HepG2 (cell line): ENCODE data around the gene COPS7A. TPM values are rescaled to one million over a fixed set of nuclear protein-coding genes. Genes with fewer than 3 reads are reported as not detected.

ENCODE experiments used
- ETV6 ChIP-seq: sonication (generic); formaldehyde crosslinking; conservative IDR thresholded peaks from 2 replicates; pipeline ENCODE4 v1.4.0; 2020; ENCODE audit warnings: missing genetic modification reagents
- KMT2A ChIP-seq: sonication (generic); formaldehyde crosslinking; IDR thresholded peaks from 2 replicates; pipeline ENCODE4 v1.4.0; 2020; ENCODE audit warnings: missing genetic modification reagents
- NFE2L2 ChIP-seq: fragments of 150-350 bp; IDR thresholded peaks from 2 replicates; pipeline ENCODE4 v1.6.1; 2014; ENCODE audit warnings: low read length
- NFRKB ChIP-seq: fragments of 450-650 bp; IDR thresholded peaks from 2 replicates; pipeline ENCODE4 v1.6.1; 2017
- SATB2 ChIP-seq: sonication (generic); formaldehyde crosslinking; IDR thresholded peaks from 2 replicates; pipeline ENCODE4 v1.5.0; 2020; ENCODE audit warnings: missing genetic modification reagents
- SMYD3 ChIP-seq: sonication (generic); formaldehyde crosslinking; IDR thresholded peaks from 2 replicates; pipeline ENCODE4 v1.8.1; 2023; ENCODE audit warnings: mild to moderate bottlenecking, missing genetic modification reagents
- SOX13 ChIP-seq, 3 experiments: fragments of 450-650 bp in 1 of 3; sonication (generic) in 1 of 3; formaldehyde crosslinking in 1 of 3; IDR thresholded peaks in 2 of 3; conservative IDR thresholded peaks in 1 of 3; 2 replicates each; pipeline versions ENCODE4 v1.5.0 to v1.6.1; 2016 to 2020; ENCODE audit warnings: antibody characterized with exemption in 1 of 3, mild to moderate bottlenecking in 1 of 3, missing compliant biosample characterization in 1 of 3, missing genetic modification reagents in 1 of 3, moderate library complexity in 1 of 3
- STAT5B ChIP-seq: sonication (generic); formaldehyde crosslinking; IDR thresholded peaks from 2 replicates; pipeline ENCODE4 v1.4.0; 2020; ENCODE audit warnings: missing genetic modification reagents
- TARDBP ChIP-seq: sonication (generic); formaldehyde crosslinking; IDR thresholded peaks from 2 replicates; pipeline ENCODE4 v1.8.0; 2022; ENCODE audit warnings: mild to moderate bottlenecking, missing genetic modification reagents
- TBX2 ChIP-seq: sonication (generic); formaldehyde crosslinking; IDR thresholded peaks from 2 replicates; pipeline ENCODE4 v1.5.0; 2020; ENCODE audit warnings: missing genetic modification reagents, mild to moderate bottlenecking, borderline replicate concordance
- ZBTB26 ChIP-seq: IDR thresholded peaks from 2 replicates; pipeline ENCODE4 v1.6.1; 2016; ENCODE audit warnings: missing compliant biosample characterization, missing genetic modification reagents, borderline replicate concordance
- ZFP90 ChIP-seq: sonication (generic); formaldehyde crosslinking; IDR thresholded peaks from 2 replicates; pipeline ENCODE4 v1.8.0; 2022; ENCODE audit warnings: missing genetic modification reagents, mild to moderate bottlenecking, inconsistent platforms, borderline replicate concordance
- ZNF329 ChIP-seq: sonication (generic); formaldehyde crosslinking; IDR thresholded peaks from 2 replicates; pipeline ENCODE4 v1.9.0; 2021; ENCODE audit warnings: low read depth, mild to moderate bottlenecking, missing genetic modification reagents
- ZNF350 ChIP-seq: sonication (generic); formaldehyde crosslinking; IDR thresholded peaks from 2 replicates; pipeline ENCODE4 v1.4.0; 2020; ENCODE audit warnings: mild to moderate bottlenecking, low read depth, missing genetic modification reagents, borderline replicate concordance
- ZNF629 ChIP-seq: sonication (generic); formaldehyde crosslinking; conservative IDR thresholded peaks from 2 replicates; pipeline ENCODE4 v1.5.0; 2020; ENCODE audit warnings: missing genetic modification reagents
- polyA plus RNA-seq, 8 experiments: library from polyadenylated mRNA; depleted of rRNA in 3 of 8; stranded (reverse) in 7 of 8; unstranded in 1 of 8; fragments of >200 nt; fragmentation: Illumina TruSeq in 4 of 8; extraction: Trizol in 4 of 8; gene quantifications; 2 replicates each; pipeline versions ENCODE4 v1.2.1 to v1.2.3, GENCODE V29; 2011 to 2016; ENCODE audit warnings: low read depth in 4 of 8, missing spikeins in 1 of 8, mixed read lengths in 1 of 8; ENCODE audit not compliant: insufficient read depth in 1 of 8
- total RNA-seq, 5 experiments: library from RNA; depleted of rRNA; stranded (reverse); fragments of >200 nt; fragmentation: Illumina TruSeq; extraction: Trizol; gene quantifications; 2 replicates each; pipeline ENCODE4 v1.2.3, GENCODE V29; 2016; ENCODE audit warnings: low read depth in 1 of 5
- TF ChIP-seq, protein P1 (sequence below): sonication (generic); formaldehyde crosslinking; IDR thresholded peaks from 2 replicates; pipeline ENCODE4 v1.9.0; 2022; ENCODE audit warnings: missing genetic modification reagents, mild to moderate bottlenecking, borderline replicate concordance
- TF ChIP-seq, protein P2 (sequence below): sonication (generic); formaldehyde crosslinking; IDR thresholded peaks from 2 replicates; pipeline ENCODE4 v1.4.0; 2020; ENCODE audit warnings: missing genetic modification reagents, borderline replicate concordance
- TF ChIP-seq, protein P3 (sequence below): IDR thresholded peaks from 2 replicates; pipeline ENCODE4 v1.6.1; 2016; ENCODE audit warnings: low read depth, missing genetic modification reagents, missing compliant biosample characterization

COPS7A gene
- total and polyA plus RNA-seq, 2 of the 13 experiments (the other 11 are each of a cell fraction or from before 2014, with no cell fraction given) = 40.0 to 73.6 TPM

DNA sequence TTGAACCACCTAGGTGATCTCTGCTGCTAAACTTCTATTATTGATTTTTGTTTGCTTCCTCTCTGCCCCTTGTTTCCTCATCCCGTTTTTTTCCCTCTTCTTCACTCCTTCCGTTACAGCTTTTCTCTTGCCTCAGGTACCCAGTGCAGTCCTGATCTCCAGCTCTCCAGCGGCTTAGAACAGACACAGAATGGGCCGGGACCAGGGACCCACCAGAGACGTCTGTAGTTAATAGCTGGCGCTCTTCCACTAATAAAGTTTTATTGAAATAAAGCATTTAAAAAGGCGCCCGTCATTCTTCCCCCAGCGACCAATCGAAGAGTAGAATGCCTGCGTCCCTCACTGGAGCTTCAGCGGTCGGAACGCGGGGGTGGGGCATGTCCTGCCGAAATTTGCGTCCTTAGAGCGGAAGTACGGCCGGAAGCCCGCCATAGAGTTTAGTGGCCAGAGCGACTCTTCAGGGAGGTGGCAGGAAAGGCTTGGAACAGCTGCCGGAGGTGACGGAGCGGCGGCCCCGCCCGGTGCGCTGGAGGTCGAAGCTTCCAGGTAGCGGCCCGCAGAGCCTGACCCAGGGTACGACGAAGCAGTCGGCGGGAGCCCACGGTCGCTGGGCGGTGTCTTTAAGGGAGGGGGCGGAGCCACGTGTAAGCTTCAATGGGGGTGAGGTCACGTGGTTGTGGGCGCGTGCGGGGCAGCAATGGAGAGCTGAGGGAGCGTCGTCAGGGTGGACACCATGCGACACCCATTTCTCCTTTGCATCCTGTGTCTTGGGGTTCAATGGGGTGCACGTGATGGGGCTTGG, at the start of gene COPS7A (continued):
- TF ChIP-seq TARDBP (peak; percentile 86; the same call in 1 of the 2 replicates), SATB2 (CRISPR knock-in tag) (peak; percentile 69; the same call in 1 of the 2 replicates), ZNF629 (0 out of 2 replicates have a peak, but pooled peaks have one; percentile 25), ZFP90 (CRISPR knock-in tag) (peak; percentile 80; the same call in 1 of the 2 replicates), STAT5B (peak; percentile 43; the same call in 1 of the 2 replicates), ZBTB26 (CRISPR knock-in tag) (peak; percentile 77; the same call in 1 of the 2 replicates), NFRKB (no peak), NFE2L2 (no peak), ETV6 (peak; percentile 82), ZNF329 (CRISPR knock-in tag) (0 out of 2 replicates have a peak, but pooled peaks have one; percentile 71), SOX13 (IDR thresholded peaks at IDR 0.05) (no peak), SOX13 (CRISPR knock-in tag; conservative IDR thresholded peaks at IDR 0.05 in 1 of 2, IDR thresholded peaks at IDR 0.05 in 1 of 2) (peak in 1 of 2 experiments; percentile 63; a peak in 2 of 4 replicates), KMT2A (peak; percentile 66; the same call in 1 of the 2 replicates), ZNF350 (CRISPR knock-in tag) (peak; percentile 93), SMYD3 (CRISPR knock-in tag) (no peak), TBX2 (peak; percentile 80; the same call in 1 of the 2 replicates)
- TF ChIP-seq, protein P1, sequence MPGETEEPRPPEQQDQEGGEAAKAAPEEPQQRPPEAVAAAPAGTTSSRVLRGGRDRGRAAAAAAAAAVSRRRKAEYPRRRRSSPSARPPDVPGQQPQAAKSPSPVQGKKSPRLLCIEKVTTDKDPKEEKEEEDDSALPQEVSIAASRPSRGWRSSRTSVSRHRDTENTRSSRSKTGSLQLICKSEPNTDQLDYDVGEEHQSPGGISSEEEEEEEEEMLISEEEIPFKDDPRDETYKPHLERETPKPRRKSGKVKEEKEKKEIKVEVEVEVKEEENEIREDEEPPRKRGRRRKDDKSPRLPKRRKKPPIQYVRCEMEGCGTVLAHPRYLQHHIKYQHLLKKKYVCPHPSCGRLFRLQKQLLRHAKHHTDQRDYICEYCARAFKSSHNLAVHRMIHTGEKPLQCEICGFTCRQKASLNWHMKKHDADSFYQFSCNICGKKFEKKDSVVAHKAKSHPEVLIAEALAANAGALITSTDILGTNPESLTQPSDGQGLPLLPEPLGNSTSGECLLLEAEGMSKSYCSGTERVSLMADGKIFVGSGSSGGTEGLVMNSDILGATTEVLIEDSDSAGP = peak; percentile 99
- TF ChIP-seq, protein P2, sequence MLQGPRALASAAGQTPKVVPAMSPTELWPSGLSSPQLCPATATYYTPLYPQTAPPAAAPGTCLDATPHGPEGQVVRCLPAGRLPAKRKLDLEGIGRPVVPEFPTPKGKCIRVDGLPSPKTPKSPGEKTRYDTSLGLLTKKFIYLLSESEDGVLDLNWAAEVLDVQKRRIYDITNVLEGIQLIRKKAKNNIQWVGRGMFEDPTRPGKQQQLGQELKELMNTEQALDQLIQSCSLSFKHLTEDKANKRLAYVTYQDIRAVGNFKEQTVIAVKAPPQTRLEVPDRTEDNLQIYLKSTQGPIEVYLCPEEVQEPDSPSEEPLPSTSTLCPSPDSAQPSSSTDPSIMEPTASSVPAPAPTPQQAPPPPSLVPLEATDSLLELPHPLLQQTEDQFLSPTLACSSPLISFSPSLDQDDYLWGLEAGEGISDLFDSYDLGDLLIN (CRISPR knock-in tag) = no peak
- TF ChIP-seq, protein P3, sequence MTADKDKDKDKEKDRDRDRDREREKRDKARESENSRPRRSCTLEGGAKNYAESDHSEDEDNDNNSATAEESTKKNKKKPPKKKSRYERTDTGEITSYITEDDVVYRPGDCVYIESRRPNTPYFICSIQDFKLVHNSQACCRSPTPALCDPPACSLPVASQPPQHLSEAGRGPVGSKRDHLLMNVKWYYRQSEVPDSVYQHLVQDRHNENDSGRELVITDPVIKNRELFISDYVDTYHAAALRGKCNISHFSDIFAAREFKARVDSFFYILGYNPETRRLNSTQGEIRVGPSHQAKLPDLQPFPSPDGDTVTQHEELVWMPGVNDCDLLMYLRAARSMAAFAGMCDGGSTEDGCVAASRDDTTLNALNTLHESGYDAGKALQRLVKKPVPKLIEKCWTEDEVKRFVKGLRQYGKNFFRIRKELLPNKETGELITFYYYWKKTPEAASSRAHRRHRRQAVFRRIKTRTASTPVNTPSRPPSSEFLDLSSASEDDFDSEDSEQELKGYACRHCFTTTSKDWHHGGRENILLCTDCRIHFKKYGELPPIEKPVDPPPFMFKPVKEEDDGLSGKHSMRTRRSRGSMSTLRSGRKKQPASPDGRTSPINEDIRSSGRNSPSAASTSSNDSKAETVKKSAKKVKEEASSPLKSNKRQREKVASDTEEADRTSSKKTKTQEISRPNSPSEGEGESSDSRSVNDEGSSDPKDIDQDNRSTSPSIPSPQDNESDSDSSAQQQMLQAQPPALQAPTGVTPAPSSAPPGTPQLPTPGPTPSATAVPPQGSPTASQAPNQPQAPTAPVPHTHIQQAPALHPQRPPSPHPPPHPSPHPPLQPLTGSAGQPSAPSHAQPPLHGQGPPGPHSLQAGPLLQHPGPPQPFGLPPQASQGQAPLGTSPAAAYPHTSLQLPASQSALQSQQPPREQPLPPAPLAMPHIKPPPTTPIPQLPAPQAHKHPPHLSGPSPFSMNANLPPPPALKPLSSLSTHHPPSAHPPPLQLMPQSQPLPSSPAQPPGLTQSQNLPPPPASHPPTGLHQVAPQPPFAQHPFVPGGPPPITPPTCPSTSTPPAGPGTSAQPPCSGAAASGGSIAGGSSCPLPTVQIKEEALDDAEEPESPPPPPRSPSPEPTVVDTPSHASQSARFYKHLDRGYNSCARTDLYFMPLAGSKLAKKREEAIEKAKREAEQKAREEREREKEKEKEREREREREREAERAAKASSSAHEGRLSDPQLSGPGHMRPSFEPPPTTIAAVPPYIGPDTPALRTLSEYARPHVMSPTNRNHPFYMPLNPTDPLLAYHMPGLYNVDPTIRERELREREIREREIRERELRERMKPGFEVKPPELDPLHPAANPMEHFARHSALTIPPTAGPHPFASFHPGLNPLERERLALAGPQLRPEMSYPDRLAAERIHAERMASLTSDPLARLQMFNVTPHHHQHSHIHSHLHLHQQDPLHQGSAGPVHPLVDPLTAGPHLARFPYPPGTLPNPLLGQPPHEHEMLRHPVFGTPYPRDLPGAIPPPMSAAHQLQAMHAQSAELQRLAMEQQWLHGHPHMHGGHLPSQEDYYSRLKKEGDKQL (CRISPR knock-in tag) = peak; percentile 62; the same call in 1 of the 2 replicates
